Testis (tissue), 3 donors: ENCODE measurements around the gene HSD17B13. TPM values are rescaled to one million over a fixed set of nuclear protein-coding genes. Genes with fewer than 3 reads are reported as not detected.
A peak's percentile ranks its signal among the peaks of the same experiment; 100 is the strongest.
"Not testable (repeated sequence)": the region's sequence is repeated elsewhere in the genome, so short reads cannot be mapped to it uniquely, and the experiment has no call there.

Source experiments
- DNase-seq: peaks from one replicate; pipeline ENCODE4 v3.0.0-alpha.2; 2019
- H3K27ac ChIP-seq, 2 donors: fragments of 200-600 bp; sonication (generic); one replicate each; pipeline ENCODE4 v1.5.1; 2019
- H3K27me3 ChIP-seq: fragments of 200-600 bp; sonication (generic); one replicate; pipeline ENCODE4 v1.5.1; 2019
- H3K36me3 ChIP-seq: fragments of 200-600 bp; sonication (generic); one replicate; pipeline ENCODE4 v1.5.1; 2017; ENCODE audit warnings: low read depth; ENCODE audit errors: missing control alignments
- H3K4me1 ChIP-seq: fragments of 200-600 bp; sonication (generic); one replicate; pipeline ENCODE4 v1.5.1; 2019
- H3K4me3 ChIP-seq, 2 donors: fragments of 200-600 bp; sonication (generic); one replicate each; pipeline ENCODE4 v1.5.1; 2017 to 2019
- H3K9me3 ChIP-seq: fragments of 200-600 bp; sonication (generic); one replicate; pipeline ENCODE4 v1.5.1; 2017
- POLR2A ChIP-seq: fragments of 450-650 bp; IDR thresholded peaks from one replicate; pipeline ENCODE4 v1.6.1; 2017; ENCODE audit warnings: antibody characterized with exemption, mild to moderate bottlenecking, moderate library complexity
- WGBS, 2 donors: methylation state at CpG; one replicate each; pipeline ENCODE4 v1.1.5; 2018; 5-methylcytosine and 5-hydroxymethylcytosine counted together
- intact Hi-C: fragments of 100-400 bp; cut with DNase I; formaldehyde crosslinking; loops from one replicate; pipeline ENCODE4 v1.15.1; 2023; ENCODE audit warnings: low total_unique reads
- polyA plus RNA-seq: library from polyadenylated mRNA; stranded (reverse); fragments of 350-450 nt; fragmentation: Illumina TruSeq; extraction: RNeasy Lipid Tissue Mini Kit (QIAGEN cat#74804); gene quantifications from one replicate; pipeline ENCODE4 v1.2.3, GENCODE V29; 2014; ENCODE audit warnings: low read depth, low replicate concordance; ENCODE audit not compliant: insufficient read depth
- total RNA-seq, 2 donors: library from RNA; depleted of rRNA; stranded (reverse); fragments of >200 nt; gene quantifications; one replicate each; pipeline ENCODE4 v1.2.3, GENCODE V29; 2016
- TF ChIP-seq, protein P1 (sequence below), 3 experiments: fragments of 450-650 bp in 2 of 3; fragments of 200-600 bp in 1 of 3; sonication (generic) in 1 of 3; IDR thresholded peaks; one replicate each; pipeline ENCODE4 v1.5.1; 2016 to 2019; ENCODE audit warnings: antibody characterized with exemption in 3 of 3, mild to moderate bottlenecking in 2 of 3, moderate library complexity in 1 of 3

The HSD17B13 gene
- total and polyA plus RNA-seq, 3 donors from 2014 or later, result 0.40 to 0.94 (median 0.81) TPM

GRCh38 chr4:87354168-87355102 lies 31.8 kb upstream of the HSD17B13 start:
- intact Hi-C loops, result no loop called here
- Histone ChIP-seq H3K4me3 (no peak overlapping the region), H3K9me3 (no peaks in the 10 kb centered on the region), H3K27ac (peak overlapping the region in 1 of 2 donors; percentile 0), H3K4me1 (no peaks in the 10 kb centered on the region), H3K27me3 (no peaks in the 10 kb centered on the region), H3K36me3 (no peaks in the 10 kb centered on the region)
- TF ChIP-seq, protein P1, sequence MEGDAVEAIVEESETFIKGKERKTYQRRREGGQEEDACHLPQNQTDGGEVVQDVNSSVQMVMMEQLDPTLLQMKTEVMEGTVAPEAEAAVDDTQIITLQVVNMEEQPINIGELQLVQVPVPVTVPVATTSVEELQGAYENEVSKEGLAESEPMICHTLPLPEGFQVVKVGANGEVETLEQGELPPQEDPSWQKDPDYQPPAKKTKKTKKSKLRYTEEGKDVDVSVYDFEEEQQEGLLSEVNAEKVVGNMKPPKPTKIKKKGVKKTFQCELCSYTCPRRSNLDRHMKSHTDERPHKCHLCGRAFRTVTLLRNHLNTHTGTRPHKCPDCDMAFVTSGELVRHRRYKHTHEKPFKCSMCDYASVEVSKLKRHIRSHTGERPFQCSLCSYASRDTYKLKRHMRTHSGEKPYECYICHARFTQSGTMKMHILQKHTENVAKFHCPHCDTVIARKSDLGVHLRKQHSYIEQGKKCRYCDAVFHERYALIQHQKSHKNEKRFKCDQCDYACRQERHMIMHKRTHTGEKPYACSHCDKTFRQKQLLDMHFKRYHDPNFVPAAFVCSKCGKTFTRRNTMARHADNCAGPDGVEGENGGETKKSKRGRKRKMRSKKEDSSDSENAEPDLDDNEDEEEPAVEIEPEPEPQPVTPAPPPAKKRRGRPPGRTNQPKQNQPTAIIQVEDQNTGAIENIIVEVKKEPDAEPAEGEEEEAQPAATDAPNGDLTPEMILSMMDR (IDR thresholded peaks at IDR 0.05), result no peak
- TF ChIP-seq POLR2A, result no peak
- WGBS, 2 donors, result 77 to 84% methylated on average over 7 of the region's 7 CpGs
- DNase-seq, result no peak

GRCh38 chr4:87353592-87353991 lies 30.9 kb upstream of the HSD17B13 start:
- intact Hi-C loops, result no loop called here
- TF ChIP-seq POLR2A, result no peak
- TF ChIP-seq, protein P1 (IDR thresholded peaks at IDR 0.05), result peak in 2 of 3 experiments; percentile 35 to 45
- WGBS, 2 donors, result 37 to 47% methylated on average over 3 of the region's 3 CpGs

DNA sequence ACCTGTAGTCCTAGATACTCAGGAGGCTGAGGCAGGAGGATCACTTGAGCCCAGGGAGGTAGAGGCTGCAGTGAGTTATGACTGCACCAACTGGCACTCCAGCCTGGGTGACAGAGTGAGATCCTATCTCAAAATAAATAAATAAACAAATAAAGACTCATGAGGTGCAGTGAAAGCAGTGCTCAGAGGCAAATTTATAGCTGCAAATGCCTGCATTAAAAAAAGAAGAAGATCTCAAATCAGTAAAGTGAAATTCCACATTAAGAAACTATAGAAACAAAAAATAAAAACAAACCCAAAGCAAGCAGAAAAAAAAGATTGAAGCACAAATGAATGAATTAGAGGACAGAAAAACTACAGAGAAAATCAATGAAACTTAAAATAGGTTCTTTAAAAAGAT lies 22.5 kb upstream of the HSD17B13 start:
- Histone ChIP-seq H3K4me3 (no peak overlapping the region), H3K27ac (no peak overlapping the region), H3K27me3 (no peaks in the 10 kb centered on the region), H3K4me1 (no peaks in the 10 kb centered on the region), H3K36me3 (no peaks in the 10 kb centered on the region), H3K9me3 (no peaks in the 10 kb centered on the region)
- intact Hi-C loops, result no loop called here
- TF ChIP-seq, protein P1 (IDR thresholded peaks at IDR 0.05), result no peak
- TF ChIP-seq POLR2A, result no peak
- no peak for DNase-seq

More at GRCh38 chr4:87353592-87353991, 30.9 kb upstream of the HSD17B13 start:
- H3K9me3 ChIP-seq, result no peaks in the 10 kb centered on the region
- no peaks in the 10 kb centered on the region for H3K27me3 ChIP-seq
- peak; percentile 56 for DNase-seq
- no peaks in the 10 kb centered on the region for H3K36me3 ChIP-seq
- H3K4me3 ChIP-seq, result no peak overlapping the region
- peak overlapping the region in 1 of 2 donors; percentile 0 for H3K27ac ChIP-seq
- H3K4me1 ChIP-seq, result no peaks in the 10 kb centered on the region

DNA sequence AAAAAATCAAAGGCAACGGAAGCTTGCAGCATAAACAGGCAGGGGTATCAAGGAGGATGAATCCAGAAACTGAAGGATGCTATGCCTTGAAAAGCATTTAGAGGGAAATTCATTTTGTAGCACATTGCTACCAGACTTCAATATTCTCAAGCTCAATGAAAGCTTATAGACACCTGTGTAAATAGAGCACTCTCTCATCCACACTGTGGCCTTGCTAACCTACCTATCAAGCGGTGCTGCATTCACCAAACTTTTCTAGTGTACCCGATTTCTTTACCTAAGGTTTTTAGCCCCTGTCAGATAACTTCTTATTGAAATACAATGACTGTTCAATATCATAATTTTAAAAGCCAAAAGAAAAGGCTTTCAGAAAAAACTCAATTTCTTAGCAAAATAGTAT lies 20.2 kb upstream of the HSD17B13 start:
- intact Hi-C loops, result no loop called here
- Histone ChIP-seq H3K27ac (no peak overlapping the region), H3K9me3 (no peaks in the 10 kb centered on the region), H3K4me1 (no peaks in the 10 kb centered on the region), H3K27me3 (no peaks in the 10 kb centered on the region), H3K4me3 (no peak overlapping the region), H3K36me3 (no peaks in the 10 kb centered on the region)
- 90 to 94% methylated on average over 3 of the region's 3 CpGs for WGBS, 2 donors
- TF ChIP-seq, protein P1 (IDR thresholded peaks at IDR 0.05), result no peak
- TF ChIP-seq POLR2A, result no peak
- no peak for DNase-seq

DNA sequence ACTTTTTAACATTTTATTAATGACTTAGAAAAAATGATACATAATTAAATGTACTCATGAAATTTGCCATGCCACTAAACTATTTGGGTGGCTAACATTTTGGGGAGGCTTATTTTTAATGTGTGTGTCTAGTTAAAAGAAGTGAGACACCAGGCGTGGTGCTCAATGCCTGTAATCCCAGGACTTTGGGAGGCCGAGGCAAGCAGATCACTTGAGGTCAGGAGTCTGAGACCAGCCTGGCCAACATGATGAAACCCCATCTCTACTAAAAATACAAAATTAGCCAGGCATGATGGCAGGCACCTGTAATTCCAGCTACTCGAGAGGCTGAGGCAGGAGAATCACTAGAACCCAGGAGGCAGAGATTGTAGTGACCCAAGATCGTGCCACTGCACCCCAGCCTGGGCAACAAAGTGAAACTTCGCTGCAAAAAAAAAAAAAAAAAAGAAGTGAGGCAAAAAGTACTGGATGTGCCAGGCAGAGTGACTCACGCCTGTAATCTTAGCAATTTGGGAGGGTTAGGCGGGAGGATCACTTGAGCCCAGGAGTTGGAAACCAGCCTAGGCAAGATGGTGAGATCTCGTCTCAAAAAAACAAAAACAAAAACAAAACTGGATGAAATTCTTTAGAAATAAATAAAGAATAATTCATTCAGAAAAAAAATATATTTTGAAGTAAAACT lies 19.4 kb upstream of the HSD17B13 start:
- WGBS, 2 donors, result 70 to 71% methylated on average over 8 of the region's 8 CpGs
- H3K27ac ChIP-seq, intact Hi-C loops, H3K4me3 ChIP-seq, H3K4me1 ChIP-seq, H3K9me3 ChIP-seq, H3K27me3 ChIP-seq, H3K36me3 ChIP-seq: not testable (repeated sequence)
- peak; percentile 28 for DNase-seq
